H1 (cell line): Measurements from ENCODE around the gene FBXO46. TPM values are rescaled to one million over a fixed set of nuclear protein-coding genes. Genes with fewer than 3 reads are reported as not detected.

Experiments used
- BRCA1 ChIP-seq: IDR thresholded peaks from 2 replicates; pipeline ENCODE4 v1.6.1; 2012; ENCODE audit warnings: low read depth, low read length, improper control_type of control experiment
- CEBPB ChIP-seq: IDR thresholded peaks from 2 replicates; pipeline ENCODE4 v1.6.1; 2012; ENCODE audit warnings: low read depth, low read length
- EZH2 ChIP-seq: fragments of 200-600 bp; sonication (generic); IDR thresholded peaks from 2 replicates; pipeline ENCODE4 v1.7.1; 2012; ENCODE audit warnings: low read depth, mild to moderate bottlenecking, moderate library complexity, low read length, inconsistent platforms; ENCODE audit not compliant: severe bottlenecking
- KDM4A ChIP-seq: IDR thresholded peaks from one replicate; pipeline ENCODE4 v1.7.1; 2012; ENCODE audit warnings: low read depth, mild to moderate bottlenecking, moderate library complexity, low read length, inconsistent platforms; ENCODE audit not compliant: severe bottlenecking
- NANOG ChIP-seq: IDR thresholded peaks from 2 replicates; pipeline ENCODE4 v1.6.1; 2011; ENCODE audit warnings: low read length, low read depth, mild to moderate bottlenecking, inconsistent platforms; ENCODE audit not compliant: insufficient read depth, poor library complexity, severe bottlenecking
- PHF8 ChIP-seq: fragments of 200-600 bp; sonication (generic); conservative IDR thresholded peaks from 2 replicates; pipeline ENCODE4 v1.7.1; 2012; ENCODE audit warnings: low read depth, mild to moderate bottlenecking, inconsistent platforms, low read length, moderate library complexity
- POLR2A ChIP-seq, 2 experiments: IDR thresholded peaks; 1 replicate in 1 of 2; 2 replicates in 1 of 2; pipeline ENCODE4 v1.6.1; 2011; ENCODE audit warnings: low read depth in 2 of 2, low read length in 2 of 2, mild to moderate bottlenecking in 2 of 2; ENCODE audit errors: control extremely low read depth in 1 of 2
- SIN3A ChIP-seq, 2 experiments: IDR thresholded peaks in 1 of 2; conservative IDR thresholded peaks in 1 of 2; 2 replicates each; pipeline ENCODE4 v1.6.1; 2011 to 2012; ENCODE audit warnings: low read length in 2 of 2, improper control_type of control experiment in 1 of 2, low read depth in 1 of 2, mild to moderate bottlenecking in 1 of 2
- SP1 ChIP-seq: IDR thresholded peaks from 2 replicates; pipeline ENCODE4 v1.6.1; 2011; ENCODE audit warnings: low read depth, low read length
- SRF ChIP-seq: IDR thresholded peaks from 2 replicates; pipeline ENCODE4 v1.6.1; 2011; ENCODE audit warnings: mild to moderate bottlenecking, low read depth, low read length, moderate library complexity
- polyA plus RNA-seq, 7 experiments: library from polyadenylated mRNA; depleted of rRNA in 3 of 7; stranded (reverse) in 5 of 7; unstranded in 2 of 7; fragments of >200 nt in 5 of 7; fragments of 200-250 nt in 2 of 7; gene quantifications; 1 replicate in 5 of 7; 2 replicates in 1 of 7; 4 replicates in 1 of 7; pipeline versions ENCODE4 v1.2.1 to v1.2.3, GENCODE V29; 2011 to 2013; ENCODE audit warnings: missing spikeins in 2 of 7, mixed read lengths in 2 of 7
- total RNA-seq: library from RNA; stranded (reverse); fragmentation: NEBNext Ultra II Directional; extraction: Animal tissue kit (Norgen Biotek cat#: 25700); gene quantifications from 2 replicates; pipeline ENCODE4 v1.2.1, GENCODE V29; 2021

The FBXO46 gene
- total and polyA plus RNA-seq, 2 of the 8 experiments (the other 6 are each of a cell fraction or from before 2014, with no cell fraction given) = 11.2 to 38.9 TPM

DNA sequence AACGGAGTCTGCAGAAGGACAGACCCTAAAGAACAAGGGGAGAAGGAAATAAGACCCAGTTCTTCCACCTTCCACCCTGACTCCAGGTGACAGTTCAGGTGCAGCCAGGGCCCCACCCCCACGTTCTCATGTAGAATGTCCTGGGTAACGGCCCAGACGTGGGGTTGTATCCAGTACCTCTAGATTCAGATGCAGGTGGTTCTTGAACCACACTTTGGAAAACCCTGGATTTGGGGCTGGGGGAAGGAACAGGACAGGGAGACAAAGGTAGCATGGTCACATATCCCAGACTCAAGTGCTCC lies 49.4 kb upstream of the FBXO46 start (continued):
- TF ChIP-seq SIN3A (conservative IDR thresholded peaks at IDR 0.05 in 1 of 2, IDR thresholded peaks at IDR 0.05 in 1 of 2; ENCODE audit: low read depth in 1 of 2, low read length in 2 of 2) (no peak), SRF (no peak), SP1 (no peak), PHF8 (no peak), KDM4A (no peak), NANOG (no peak), EZH2 (no peak), BRCA1 (no peak), CEBPB (no peak), POLR2A (IDR thresholded peaks at IDR 0.05; ENCODE audit: control extremely low read depth in 1 of 2, low read depth in 2 of 2, low read length in 2 of 2) (no peak)
